HAP-1 (cell line): ENCODE measurements around the gene C2orf92.

Experiments used
- DNase-seq, 2 experiments: peaks; one replicate each; pipeline ENCODE4 v3.0.0-alpha.2; 2016 to 2020; ENCODE audit warnings: low spot score in 2 of 2
- H3K27me3 ChIP-seq: fragments of 250-450 bp; sonication (Bioruptor Pico); 2 replicates; pipeline ENCODE4 v1.5.1; 2020; ENCODE audit warnings: low read depth, mild to moderate bottlenecking, moderate library complexity
- H3K36me3 ChIP-seq: fragments of 250-450 bp; sonication (Bioruptor Pico); replicated peaks from 2 replicates; pipeline ENCODE4 v1.5.1; 2020; ENCODE audit warnings: mild to moderate bottlenecking
- H3K4me1 ChIP-seq: fragments of 250-450 bp; sonication (Bioruptor Pico); 2 replicates; pipeline ENCODE4 v1.5.1; 2020; ENCODE audit warnings: mild to moderate bottlenecking
- H3K4me3 ChIP-seq: fragments of 250-450 bp; sonication (Bioruptor Pico); 2 replicates; pipeline ENCODE4 v1.5.1; 2020; ENCODE audit warnings: mild to moderate bottlenecking, moderate library complexity
- H3K9me3 ChIP-seq: fragments of 250-450 bp; sonication (Bioruptor Pico); 2 replicates; pipeline ENCODE4 v1.5.1; 2020; ENCODE audit warnings: mild to moderate bottlenecking, moderate library complexity
- in situ Hi-C: fragments of 300-500 bp; cut with MboI; formaldehyde crosslinking; loops from 3 replicates; pipeline ENCODE4 v1.14.3; 2020; ENCODE audit warnings: low sequenced_read_pairs, inconsistent platforms, mixed read lengths

C2orf92 gene

DNA sequence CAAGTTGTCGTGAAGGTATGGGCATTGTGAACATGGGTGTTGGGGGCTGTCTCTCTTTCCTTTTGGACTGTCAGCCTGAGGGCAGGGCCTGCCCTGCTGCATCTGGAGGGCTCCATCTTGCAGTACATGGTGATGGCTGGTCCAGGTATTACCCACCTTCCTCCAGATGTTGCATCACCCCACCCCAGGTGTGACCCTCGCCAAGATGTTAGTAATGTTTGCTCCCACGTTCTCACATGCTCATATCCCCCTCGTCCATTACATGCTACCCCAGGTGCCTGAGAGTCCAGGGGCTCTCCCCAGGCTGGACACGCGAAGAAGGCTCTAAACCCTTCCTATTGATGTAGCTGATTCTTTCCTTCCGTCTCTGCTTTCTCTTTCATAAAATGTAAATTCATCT lies 57.8 kb downstream of the C2orf92 start:
- H3K9me3 ChIP-seq = no peaks in the 10 kb centered on the region
- H3K36me3 ChIP-seq = no peaks in the 10 kb centered on the region
- H3K4me1 ChIP-seq = no peaks in the 10 kb centered on the region
- DNase-seq = no peak
- H3K27me3 ChIP-seq = no peaks in the 10 kb centered on the region
- no peak overlapping the region for H3K4me3 ChIP-seq
- in situ Hi-C loops = no loop called here

DNA sequence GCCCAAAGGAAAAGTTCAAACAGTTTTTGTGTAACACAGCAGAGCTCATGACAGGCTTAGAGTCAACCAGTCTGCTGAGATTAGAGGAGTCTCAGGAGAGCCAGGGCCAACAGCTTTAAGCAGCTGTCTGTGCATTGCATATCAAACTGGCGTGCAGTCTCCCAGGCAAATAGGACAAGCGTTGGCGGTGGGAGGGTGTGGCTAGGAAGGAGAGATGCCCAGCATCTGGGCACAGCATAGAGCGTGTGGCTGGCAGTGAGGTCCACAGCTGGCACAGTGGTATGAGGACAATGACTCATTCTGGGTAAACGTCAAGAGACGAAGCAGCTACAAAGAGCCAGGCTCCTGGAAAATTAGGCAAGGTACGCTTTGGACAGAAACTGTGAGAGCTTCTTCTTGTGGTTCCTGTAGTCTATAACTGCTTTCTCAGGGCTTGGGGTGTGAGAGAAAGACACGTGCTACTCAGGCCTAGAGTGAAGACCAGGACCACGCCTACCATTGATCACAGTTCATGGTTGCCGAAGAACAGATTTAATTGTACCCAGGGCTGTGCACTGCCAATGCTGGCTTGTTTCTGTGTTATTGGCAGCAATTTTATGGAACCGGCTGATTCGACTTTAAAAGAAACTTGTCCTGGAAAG lies 58.7 kb downstream of the C2orf92 start:
- no peak for DNase-seq
- in situ Hi-C loops = no loop called here
- Histone ChIP-seq H3K4me1 (no peaks in the 10 kb centered on the region), H3K36me3 (no peaks in the 10 kb centered on the region), H3K27me3 (no peaks in the 10 kb centered on the region), H3K9me3 (no peaks in the 10 kb centered on the region), H3K4me3 (no peak overlapping the region)

DNA sequence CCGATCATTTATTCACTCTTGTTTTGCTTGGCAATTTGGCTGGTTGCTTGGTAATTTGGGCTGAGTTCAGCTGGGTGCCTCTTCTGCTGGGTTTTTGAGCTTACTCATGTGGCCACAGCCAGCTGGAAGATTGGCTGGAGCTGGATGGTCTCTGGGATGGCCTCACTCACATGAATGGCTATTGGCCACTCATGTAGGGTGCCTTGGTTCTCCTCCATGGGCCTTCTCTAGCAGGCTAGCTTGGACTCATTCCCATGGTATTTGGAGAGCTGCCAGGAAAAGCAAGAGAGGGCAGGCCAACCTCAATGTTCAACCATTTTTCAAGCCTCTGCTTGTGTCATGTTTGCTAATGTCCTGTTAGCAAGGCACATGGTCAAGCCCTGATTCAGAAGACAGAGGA lies 60.7 kb downstream of the C2orf92 start:
- Histone ChIP-seq H3K36me3 (no peaks in the 10 kb centered on the region), H3K9me3 (no peaks in the 10 kb centered on the region), H3K27me3 (no peaks in the 10 kb centered on the region), H3K4me1 (no peaks in the 10 kb centered on the region), H3K4me3 (no peak overlapping the region)
- in situ Hi-C loops = no loop called here
- no peak for DNase-seq

DNA sequence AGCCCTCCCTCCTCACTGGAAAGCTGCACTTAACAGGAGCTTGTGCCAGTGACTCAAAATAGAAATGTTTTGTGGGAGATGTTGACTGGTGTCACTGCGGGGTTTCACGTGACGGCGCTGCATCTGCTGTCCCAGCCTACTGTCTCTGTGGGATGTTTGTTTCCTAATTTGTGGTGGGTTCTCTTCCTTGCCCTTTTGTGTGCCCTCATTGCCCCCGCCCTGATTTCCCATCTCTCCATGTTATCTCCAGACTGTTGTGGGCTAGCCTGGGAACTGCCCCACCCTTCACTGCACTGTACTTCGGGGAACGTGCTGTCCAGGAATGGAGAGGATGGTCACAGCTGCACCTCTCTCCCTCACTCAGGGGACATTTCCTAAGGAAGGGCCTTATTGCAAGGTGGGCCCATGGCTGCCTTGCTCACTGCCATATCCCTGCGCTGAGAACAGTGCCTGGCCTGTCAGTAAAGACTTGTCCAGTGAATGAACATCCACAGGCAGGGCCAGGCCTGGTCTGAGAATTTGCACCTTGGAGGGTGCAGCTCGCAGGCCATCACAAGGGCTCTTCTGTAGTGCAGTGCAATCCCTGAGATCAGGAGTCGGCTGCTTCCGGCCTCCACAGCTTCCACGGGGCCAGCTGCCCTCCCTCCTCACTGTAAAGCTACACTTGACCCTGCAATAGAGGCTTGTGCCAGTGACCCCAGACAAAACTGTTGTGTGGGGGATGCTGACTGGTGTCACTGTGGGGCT lies 61.9 kb downstream of the C2orf92 start:
- DNase-seq = no peak
- no peak overlapping the region for H3K4me3 ChIP-seq
- no peaks in the 10 kb centered on the region for H3K36me3 ChIP-seq
- no peaks in the 10 kb centered on the region for H3K4me1 ChIP-seq
- no peaks in the 10 kb centered on the region for H3K27me3 ChIP-seq
- H3K9me3 ChIP-seq = no peaks in the 10 kb centered on the region
- in situ Hi-C loops = no loop called here

DNA sequence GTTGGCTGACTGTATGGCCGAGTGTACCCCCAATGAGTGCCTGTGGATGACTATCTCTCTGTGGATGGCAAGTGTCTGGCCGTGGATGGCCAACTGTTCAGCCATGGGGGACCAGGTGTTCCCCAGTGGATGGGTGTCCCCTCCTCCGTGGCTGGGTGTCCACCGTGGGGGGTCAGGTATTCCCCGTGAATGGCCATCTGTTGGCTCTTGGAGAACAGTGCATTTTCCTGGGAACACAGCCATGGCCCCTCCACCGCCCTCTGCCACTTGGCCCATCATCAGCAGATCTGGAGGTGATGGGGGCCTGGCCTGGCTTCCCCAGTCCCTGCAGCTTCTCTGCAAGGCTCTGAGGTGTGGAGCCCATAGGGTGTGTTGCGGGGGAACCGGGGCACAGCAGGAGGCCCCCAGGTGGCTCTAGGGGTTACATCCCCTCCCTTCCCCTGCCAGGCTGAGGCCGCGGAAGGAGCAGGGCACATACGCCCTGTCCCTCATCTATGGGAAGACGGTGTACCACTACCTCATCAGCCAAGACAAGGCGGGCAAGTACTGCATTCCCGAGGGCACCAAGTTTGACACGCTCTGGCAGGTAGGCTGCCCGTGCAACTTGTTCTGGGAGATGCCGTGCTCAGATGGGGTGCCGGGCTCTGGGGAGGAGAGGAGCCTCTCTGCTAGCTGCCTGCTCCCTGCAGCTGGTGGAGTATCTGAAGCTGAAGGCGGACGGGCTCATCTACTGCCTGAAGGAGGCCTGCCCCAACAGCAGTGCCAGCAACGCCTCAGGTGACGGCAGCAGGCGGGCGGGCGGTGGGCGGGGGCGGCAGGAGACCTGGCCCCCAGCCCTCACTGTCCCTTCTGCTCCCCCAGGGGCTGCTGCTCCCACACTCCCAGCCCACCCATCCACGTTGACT lies 63.2 kb downstream of the C2orf92 start:
- Histone ChIP-seq H3K9me3 (no peaks in the 10 kb centered on the region), H3K27me3 (no peaks in the 10 kb centered on the region), H3K4me1 (no peaks in the 10 kb centered on the region), H3K36me3 (no peaks in the 10 kb centered on the region), H3K4me3 (no peak overlapping the region)
- no peak for DNase-seq
- in situ Hi-C loops = no loop called here

DNA sequence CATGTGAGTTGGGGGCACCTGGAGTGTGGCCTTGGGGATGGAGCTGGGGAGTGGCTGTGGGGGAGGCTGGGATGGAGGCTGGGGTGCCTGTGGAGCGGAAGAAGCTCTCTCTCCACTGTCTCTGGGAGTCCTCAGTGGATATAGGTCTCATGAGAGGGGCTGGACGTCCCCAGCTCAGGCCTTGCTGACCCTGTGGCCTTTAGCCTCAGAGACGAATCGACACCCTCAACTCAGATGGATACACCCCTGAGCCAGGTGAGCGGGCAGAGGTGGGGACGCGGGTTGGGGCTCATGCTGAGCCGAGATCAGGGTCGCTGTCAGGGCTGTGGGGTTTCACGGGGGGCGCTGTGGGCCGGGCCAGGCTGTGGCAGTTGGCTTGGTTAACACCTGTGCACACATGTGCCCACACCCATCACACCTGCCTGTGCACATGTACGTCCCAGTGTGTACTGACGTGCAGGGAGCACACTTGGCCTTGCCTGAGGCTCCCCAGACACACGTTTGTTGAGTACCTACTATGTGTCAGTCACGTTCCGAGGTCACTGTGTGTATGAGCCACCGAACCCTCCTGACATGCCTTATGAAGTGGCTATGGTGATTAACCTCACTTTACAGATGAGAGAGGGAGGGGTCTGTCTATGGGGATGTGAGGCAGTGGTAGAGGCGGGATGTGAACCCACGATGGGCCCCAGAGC lies 64.0 kb downstream of the C2orf92 start:
- H3K4me3 ChIP-seq = no peak overlapping the region
- no peaks in the 10 kb centered on the region for H3K4me1 ChIP-seq
- no peaks in the 10 kb centered on the region for H3K36me3 ChIP-seq
- no peaks in the 10 kb centered on the region for H3K9me3 ChIP-seq
- DNase-seq = no peak
- in situ Hi-C loops = no loop called here
- H3K27me3 ChIP-seq = no peaks in the 10 kb centered on the region

DNA sequence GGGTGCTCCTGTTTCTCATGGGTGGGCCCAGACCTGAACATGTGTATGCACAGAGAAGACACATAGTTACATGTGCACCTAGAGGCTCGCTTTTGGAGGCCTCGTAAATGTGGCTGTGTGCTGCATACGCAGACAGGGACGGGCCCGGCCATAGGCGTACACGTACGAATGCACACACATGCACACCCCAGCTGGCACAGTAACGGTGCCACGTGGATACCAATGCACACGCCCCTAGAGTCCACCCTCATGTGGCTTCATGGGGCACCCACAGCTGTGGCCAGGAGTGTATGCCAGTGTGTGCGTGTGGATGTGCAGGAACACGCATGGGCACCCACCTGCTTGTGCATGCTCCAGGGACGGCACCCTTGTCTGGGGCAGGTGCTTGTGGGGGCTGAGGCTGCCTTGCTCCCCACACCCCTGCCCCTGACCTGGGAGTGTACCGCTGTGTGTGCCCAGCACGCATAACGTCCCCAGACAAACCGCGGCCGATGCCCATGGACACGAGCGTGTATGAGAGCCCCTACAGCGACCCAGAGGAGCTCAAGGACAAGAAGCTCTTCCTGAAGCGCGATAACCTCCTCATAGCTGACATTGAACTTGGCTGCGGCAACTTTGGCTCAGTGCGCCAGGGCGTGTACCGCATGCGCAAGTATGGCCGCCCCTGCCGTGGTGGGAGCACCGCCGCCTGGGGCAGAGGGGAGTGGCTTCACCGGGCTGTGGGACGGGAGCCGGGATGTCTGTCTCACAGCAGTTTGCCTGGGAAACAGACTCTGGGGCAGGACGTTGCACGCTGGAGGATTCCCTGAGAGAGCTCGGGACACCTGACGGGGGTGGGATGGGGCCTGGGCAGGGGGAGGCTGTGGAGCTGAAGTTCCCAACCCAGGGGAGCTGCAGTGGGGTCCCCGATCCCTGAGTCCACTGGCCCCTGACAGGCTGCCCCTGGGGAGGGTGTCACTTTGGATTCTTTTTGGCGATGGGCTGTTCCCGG lies 64.8 kb downstream of the C2orf92 start:
- in situ Hi-C loops = no loop called here
- no peaks in the 10 kb centered on the region for H3K9me3 ChIP-seq
- H3K4me1 ChIP-seq = no peaks in the 10 kb centered on the region
- DNase-seq = no peak
- H3K27me3 ChIP-seq = no peaks in the 10 kb centered on the region
- no peak overlapping the region for H3K4me3 ChIP-seq
- H3K36me3 ChIP-seq = no peaks in the 10 kb centered on the region

DNA sequence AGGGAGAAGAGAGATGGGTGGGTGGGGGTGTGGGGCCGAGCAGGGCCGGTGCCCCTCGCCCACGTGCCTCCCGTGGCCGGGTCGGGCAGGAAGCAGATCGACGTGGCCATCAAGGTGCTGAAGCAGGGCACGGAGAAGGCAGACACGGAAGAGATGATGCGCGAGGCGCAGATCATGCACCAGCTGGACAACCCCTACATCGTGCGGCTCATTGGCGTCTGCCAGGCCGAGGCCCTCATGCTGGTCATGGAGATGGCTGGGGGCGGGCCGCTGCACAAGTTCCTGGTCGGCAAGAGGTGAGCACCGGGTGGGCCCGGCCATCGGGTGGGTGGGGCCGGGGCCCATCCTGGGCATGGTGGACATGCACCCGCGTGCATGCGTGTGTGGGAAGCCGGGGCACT lies 65.6 kb downstream of the C2orf92 start:
- H3K9me3 ChIP-seq = no peaks in the 10 kb centered on the region
- H3K36me3 ChIP-seq = no peaks in the 10 kb centered on the region
- no peaks in the 10 kb centered on the region for H3K27me3 ChIP-seq
- no peak overlapping the region for H3K4me3 ChIP-seq
- in situ Hi-C loops = no loop called here
- no peak for DNase-seq
- no peaks in the 10 kb centered on the region for H3K4me1 ChIP-seq

DNA sequence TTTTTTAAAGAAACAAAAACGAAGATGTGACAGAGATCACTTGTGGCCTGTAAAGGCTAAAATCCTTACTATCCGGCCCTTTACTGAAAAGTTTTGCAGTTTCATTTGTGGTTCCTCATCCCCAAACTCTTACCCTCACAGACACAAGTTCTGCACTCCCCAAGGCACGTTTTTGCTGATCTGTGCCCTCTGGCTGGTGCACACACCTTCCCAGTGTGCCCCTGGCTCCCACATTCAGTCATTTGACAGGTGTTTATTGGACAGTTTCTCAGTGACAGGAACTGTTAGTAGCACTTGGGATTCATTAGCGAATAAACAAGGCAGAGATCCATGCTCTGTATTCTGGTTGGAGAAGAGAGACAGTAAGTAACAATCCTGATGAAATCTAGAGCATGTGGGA lies 66.7 kb downstream of the C2orf92 start:
- in situ Hi-C loops = no loop called here
- no peaks in the 10 kb centered on the region for H3K27me3 ChIP-seq
- DNase-seq = no peak
- H3K9me3 ChIP-seq = no peaks in the 10 kb centered on the region
- no peaks in the 10 kb centered on the region for H3K4me1 ChIP-seq
- no peaks in the 10 kb centered on the region for H3K36me3 ChIP-seq
- no peak overlapping the region for H3K4me3 ChIP-seq

DNA sequence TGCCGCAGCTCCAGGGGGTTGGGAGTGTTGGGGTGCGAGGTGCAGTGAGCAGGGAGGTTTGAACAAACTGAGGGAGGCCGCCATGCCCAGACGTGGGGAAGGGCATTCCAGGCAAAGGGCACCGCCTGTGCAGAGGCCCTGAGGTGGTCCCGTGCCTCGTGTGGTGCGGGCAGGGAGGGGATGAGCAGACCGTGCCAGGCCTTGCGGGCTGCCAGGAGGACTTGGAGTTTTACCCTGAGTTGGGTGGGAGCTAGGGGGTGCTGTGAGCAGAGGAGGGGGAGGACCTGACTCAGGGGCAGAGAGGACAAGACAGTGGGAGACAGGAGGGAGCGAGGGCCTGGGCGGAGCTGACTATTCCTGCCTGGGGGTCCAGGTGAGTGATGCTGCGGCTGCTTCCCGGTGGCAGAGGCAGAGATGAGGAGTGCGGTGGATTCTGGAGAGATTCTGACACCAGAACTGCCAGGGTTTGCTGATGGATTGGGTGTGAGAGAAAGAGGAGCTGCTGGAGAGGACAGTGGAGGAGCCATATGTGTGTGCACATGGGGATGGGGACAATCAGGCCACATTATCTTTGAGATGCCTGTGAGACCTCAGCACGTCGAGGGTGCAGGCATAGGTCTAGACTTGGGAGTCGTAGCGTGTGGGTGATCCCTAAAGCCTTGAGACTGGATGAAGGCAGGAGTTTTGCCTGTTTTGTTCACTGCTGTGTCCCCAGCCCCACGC lies 67.3 kb downstream of the C2orf92 start:
- no peak for DNase-seq
- no peaks in the 10 kb centered on the region for H3K27me3 ChIP-seq
- H3K4me3 ChIP-seq = no peak overlapping the region
- H3K36me3 ChIP-seq = no peaks in the 10 kb centered on the region
- no peaks in the 10 kb centered on the region for H3K4me1 ChIP-seq
- no peaks in the 10 kb centered on the region for H3K9me3 ChIP-seq
- in situ Hi-C loops = no loop called here

DNA sequence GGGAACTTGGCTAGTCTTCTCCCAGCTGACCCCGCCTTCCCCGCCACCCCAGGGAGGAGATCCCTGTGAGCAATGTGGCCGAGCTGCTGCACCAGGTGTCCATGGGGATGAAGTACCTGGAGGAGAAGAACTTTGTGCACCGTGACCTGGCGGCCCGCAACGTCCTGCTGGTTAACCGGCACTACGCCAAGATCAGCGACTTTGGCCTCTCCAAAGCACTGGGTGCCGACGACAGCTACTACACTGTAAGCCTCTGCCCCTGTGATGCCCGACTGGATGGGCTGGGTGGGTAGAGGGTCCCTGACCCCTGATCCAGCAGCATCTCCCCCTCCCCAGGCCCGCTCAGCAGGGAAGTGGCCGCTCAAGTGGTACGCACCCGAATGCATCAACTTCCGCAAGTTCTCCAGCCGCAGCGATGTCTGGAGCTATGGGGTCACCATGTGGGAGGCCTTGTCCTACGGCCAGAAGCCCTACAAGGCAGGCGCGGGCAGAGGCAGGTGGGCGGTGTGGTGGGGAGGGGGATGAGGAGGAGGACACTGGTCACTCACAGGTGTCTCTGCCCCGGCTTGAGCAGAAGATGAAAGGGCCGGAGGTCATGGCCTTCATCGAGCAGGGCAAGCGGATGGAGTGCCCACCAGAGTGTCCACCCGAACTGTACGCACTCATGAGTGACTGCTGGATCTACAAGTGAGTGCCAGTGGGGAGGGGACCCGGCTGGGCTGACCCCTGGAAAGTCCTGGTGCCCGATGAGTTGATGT lies 68.1 kb downstream of the C2orf92 start:
- no peak for DNase-seq
- Histone ChIP-seq H3K36me3 (no peaks in the 10 kb centered on the region), H3K27me3 (no peaks in the 10 kb centered on the region), H3K4me1 (no peaks in the 10 kb centered on the region), H3K4me3 (no peak overlapping the region), H3K9me3 (no peaks in the 10 kb centered on the region)
- in situ Hi-C loops = no loop called here
